Measurements from ENCODE around the gene APAF1. TPM values are rescaled to one million over a fixed set of nuclear protein-coding genes. Genes with fewer than 3 reads are reported as not detected.

APAF1 gene, protein sequence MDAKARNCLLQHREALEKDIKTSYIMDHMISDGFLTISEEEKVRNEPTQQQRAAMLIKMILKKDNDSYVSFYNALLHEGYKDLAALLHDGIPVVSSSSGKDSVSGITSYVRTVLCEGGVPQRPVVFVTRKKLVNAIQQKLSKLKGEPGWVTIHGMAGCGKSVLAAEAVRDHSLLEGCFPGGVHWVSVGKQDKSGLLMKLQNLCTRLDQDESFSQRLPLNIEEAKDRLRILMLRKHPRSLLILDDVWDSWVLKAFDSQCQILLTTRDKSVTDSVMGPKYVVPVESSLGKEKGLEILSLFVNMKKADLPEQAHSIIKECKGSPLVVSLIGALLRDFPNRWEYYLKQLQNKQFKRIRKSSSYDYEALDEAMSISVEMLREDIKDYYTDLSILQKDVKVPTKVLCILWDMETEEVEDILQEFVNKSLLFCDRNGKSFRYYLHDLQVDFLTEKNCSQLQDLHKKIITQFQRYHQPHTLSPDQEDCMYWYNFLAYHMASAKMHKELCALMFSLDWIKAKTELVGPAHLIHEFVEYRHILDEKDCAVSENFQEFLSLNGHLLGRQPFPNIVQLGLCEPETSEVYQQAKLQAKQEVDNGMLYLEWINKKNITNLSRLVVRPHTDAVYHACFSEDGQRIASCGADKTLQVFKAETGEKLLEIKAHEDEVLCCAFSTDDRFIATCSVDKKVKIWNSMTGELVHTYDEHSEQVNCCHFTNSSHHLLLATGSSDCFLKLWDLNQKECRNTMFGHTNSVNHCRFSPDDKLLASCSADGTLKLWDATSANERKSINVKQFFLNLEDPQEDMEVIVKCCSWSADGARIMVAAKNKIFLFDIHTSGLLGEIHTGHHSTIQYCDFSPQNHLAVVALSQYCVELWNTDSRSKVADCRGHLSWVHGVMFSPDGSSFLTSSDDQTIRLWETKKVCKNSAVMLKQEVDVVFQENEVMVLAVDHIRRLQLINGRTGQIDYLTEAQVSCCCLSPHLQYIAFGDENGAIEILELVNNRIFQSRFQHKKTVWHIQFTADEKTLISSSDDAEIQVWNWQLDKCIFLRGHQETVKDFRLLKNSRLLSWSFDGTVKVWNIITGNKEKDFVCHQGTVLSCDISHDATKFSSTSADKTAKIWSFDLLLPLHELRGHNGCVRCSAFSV (N-terminal part only)
- total RNA-seq: 25.1 and 34.9 TPM in 2 replicates

DNA sequence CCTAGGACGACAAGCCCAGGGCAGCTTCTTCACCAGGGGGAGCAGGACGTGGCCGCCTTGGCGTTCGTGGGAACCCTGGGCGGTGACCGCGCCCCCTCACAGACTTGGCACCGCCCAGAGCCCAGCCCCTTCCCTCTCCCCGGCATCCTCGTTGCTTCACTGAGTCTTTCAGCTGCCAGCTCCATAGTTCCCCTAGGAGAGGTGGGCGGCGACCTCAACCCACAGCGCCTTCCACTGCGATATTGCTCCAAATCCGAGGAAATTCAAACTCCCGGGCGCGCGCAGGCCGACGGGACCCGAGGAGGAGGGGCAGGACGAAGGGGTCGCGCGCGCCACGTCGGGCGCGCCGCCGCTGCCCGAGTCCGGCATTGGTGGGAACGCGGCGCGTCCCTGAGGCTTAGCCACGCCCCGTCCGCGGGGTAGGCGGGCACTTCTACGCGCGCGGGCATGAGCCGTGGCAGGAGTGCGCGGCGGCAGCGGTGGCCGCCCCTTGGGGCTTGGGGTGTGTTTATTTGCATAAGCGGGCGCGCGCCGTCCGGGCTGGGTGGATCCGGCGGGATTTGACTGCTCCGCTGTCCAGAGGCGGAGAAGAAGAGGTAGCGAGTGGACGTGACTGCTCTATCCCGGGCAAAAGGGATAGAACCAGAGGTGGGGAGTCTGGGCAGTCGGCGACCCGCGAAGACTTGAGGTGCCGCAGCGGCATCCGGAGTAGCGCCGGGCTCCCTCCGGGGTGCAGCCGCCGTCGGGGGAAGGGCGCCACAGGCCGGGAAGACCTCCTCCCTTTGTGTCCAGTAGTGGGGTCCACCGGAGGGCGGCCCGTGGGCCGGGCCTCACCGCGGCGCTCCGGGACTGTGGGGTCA lies at the start of gene APAF1, which contains the start of gene IKBIP:
TSS of gene APAF1 (plus strand) at position 579 of the 860 bp plus-strand sequence. CDS start 3,070 bp downstream, outside the sequence.
TSS of gene IKBIP (minus strand) at position 77 of the 860 bp plus-strand sequence. CDS start 87 bp downstream, outside the sequence.

Other genes starting within 250 kb of the APAF1 start
- 85.8 and 96.5 TPM in 2 replicates for gene TMPO, start 129.7 kb upstream of the APAF1 start, total RNA-seq
- gene SLC25A3, start 51.6 kb upstream of the APAF1 start, total RNA-seq: 431 and 507 TPM in 2 replicates
- 35.4 and 39.5 TPM in 2 replicates for gene IKBIP, start 502 bp upstream of the APAF1 start, total RNA-seq